ENCODE measurements around the gene P2RX3. TPM values are rescaled to one million over a fixed set of nuclear protein-coding genes. Genes with fewer than 3 reads are reported as not detected.

P2RX3 gene
- total and polyA plus RNA-seq, 2 experiments from 2014 or later, result 0.15 to 0.35 TPM

DNA sequence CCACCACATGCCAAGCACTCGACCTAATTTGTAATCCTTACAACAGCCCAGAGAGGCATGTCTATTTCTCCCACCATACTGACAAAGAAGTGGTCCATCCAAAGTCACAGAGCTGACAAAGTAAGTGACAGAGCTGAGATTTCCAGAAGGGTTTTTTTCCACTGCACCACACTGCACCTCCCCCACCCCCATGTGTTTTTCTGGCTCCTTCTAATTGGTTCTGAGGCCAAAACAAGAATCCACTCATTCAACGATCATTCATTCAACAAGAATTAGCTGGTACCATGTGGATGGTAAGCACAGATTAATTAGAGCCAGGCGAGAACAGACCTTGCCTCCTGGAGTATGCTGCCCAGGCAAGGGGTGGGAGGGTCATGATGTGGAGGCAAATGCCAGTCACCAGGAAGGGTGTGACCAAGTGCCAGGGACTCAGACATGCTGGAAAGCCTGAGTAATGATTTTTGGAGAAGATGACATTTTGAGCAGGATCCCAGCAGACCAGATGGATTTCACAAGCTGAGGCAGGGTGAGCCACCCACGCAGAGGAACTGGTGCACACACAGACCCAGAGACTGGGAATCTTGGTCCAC lies 67.2 kb downstream of the P2RX3 start:
- peaks cover 32% of the 10 kb centered on the region for H3K36me3 Mint-ChIP-seq (ENCODE audit: low read depth)
- Histone ChIP-seq H3K79me2 (replicated peaks; ENCODE audit: insufficient read depth) (no peaks in the 10 kb centered on the region), H3K4me1 (ENCODE audit: insufficient read depth) (no peaks in the 10 kb centered on the region), H3K27ac (ENCODE audit: low read depth) (no peak overlapping the region), H3F3A (replicated peaks; ENCODE audit: low read depth) (no peaks in the 10 kb centered on the region), H3K9me2 (ENCODE audit: insufficient read depth) (no peaks in the 10 kb centered on the region), H3K36me3 (ENCODE audit: insufficient read depth) (peaks cover 3% of the 10 kb centered on the region; the same call in 1 of the 2 replicates), H4K20me1 (replicated peaks; ENCODE audit: insufficient read depth) (peaks cover 2% of the 10 kb centered on the region; the same call in 1 of the 2 replicates), H3K4me3 (no peak overlapping the region), H3K4me2 (no peak overlapping the region), H3K27me3 (ENCODE audit: insufficient read depth) (no peaks in the 10 kb centered on the region), H2AFZ (no peak overlapping the region)
- DNase-seq (ENCODE audit: low spot score) (no peak), ATAC-seq (no peak)
- no peaks in the 10 kb centered on the region for H3K4me1 Mint-ChIP-seq
- H3K9me3 Mint-ChIP-seq, result no peaks in the 10 kb centered on the region
- H3K27me3 Mint-ChIP-seq (ENCODE audit: insufficient read depth, low read depth, poor library complexity), result peaks cover 8% of the 10 kb centered on the region
- no peak overlapping the region for H3K4me3 Mint-ChIP-seq
- H3K27ac Mint-ChIP-seq, result no peak overlapping the region
- TF ChIP-seq, protein P1, sequence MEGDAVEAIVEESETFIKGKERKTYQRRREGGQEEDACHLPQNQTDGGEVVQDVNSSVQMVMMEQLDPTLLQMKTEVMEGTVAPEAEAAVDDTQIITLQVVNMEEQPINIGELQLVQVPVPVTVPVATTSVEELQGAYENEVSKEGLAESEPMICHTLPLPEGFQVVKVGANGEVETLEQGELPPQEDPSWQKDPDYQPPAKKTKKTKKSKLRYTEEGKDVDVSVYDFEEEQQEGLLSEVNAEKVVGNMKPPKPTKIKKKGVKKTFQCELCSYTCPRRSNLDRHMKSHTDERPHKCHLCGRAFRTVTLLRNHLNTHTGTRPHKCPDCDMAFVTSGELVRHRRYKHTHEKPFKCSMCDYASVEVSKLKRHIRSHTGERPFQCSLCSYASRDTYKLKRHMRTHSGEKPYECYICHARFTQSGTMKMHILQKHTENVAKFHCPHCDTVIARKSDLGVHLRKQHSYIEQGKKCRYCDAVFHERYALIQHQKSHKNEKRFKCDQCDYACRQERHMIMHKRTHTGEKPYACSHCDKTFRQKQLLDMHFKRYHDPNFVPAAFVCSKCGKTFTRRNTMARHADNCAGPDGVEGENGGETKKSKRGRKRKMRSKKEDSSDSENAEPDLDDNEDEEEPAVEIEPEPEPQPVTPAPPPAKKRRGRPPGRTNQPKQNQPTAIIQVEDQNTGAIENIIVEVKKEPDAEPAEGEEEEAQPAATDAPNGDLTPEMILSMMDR (conservative IDR thresholded peaks at IDR 0.05; ENCODE audit: low read depth in 2 of 2), result no peak
- TF ChIP-seq EZH2phosphoT487 (IDR thresholded peaks at IDR 0.05; ENCODE audit: unreplicated experiment) (no peak), ZNF331 (CRISPR knock-in tag; IDR thresholded peaks at IDR 0.05; ENCODE audit: low read depth) (no peak), ZNF114 (CRISPR knock-in tag; IDR thresholded peaks at IDR 0.05) (no peak), STAT1 (IDR thresholded peaks at IDR 0.05; ENCODE audit: unreplicated experiment) (no peak)
- TF ChIP-seq, protein P2, sequence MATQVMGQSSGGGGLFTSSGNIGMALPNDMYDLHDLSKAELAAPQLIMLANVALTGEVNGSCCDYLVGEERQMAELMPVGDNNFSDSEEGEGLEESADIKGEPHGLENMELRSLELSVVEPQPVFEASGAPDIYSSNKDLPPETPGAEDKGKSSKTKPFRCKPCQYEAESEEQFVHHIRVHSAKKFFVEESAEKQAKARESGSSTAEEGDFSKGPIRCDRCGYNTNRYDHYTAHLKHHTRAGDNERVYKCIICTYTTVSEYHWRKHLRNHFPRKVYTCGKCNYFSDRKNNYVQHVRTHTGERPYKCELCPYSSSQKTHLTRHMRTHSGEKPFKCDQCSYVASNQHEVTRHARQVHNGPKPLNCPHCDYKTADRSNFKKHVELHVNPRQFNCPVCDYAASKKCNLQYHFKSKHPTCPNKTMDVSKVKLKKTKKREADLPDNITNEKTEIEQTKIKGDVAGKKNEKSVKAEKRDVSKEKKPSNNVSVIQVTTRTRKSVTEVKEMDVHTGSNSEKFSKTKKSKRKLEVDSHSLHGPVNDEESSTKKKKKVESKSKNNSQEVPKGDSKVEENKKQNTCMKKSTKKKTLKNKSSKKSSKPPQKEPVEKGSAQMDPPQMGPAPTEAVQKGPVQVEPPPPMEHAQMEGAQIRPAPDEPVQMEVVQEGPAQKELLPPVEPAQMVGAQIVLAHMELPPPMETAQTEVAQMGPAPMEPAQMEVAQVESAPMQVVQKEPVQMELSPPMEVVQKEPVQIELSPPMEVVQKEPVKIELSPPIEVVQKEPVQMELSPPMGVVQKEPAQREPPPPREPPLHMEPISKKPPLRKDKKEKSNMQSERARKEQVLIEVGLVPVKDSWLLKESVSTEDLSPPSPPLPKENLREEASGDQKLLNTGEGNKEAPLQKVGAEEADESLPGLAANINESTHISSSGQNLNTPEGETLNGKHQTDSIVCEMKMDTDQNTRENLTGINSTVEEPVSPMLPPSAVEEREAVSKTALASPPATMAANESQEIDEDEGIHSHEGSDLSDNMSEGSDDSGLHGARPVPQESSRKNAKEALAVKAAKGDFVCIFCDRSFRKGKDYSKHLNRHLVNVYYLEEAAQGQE (IDR thresholded peaks at IDR 0.05; ENCODE audit: unreplicated experiment), result no peak

DNA sequence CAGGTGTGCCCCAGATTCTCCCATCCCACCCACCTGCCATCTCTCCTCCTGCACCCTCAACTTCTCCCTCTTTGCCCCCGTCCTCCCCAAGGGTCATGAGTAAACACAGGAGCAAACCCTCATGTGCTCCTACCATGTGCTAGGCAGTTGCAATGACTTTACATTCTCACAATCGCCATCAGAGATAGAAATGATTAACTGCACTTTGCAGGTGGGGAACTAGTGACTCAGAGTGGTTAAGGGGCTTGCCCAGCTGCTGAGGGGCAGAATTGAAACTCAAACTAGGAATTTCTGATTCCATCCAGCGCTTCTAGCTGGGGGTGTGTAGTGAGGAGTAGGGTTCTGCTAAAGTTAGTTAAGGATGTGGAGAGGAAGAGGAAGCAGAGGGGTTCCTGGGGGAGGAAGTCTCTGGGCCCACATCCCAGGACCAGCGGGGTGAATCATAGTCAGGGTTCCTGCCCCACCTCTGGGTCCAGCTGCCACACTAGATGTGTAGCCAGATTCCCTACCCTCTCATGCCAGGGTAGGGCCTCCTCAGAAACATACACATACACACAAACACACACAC lies 68.3 kb downstream of the P2RX3 start:
- H3K4me1 Mint-ChIP-seq, result no peaks in the 10 kb centered on the region
- TF ChIP-seq POLR2AphosphoS5 (IDR thresholded peaks at IDR 0.05; ENCODE audit: low read depth) (no peak), ZNF114 (CRISPR knock-in tag; IDR thresholded peaks at IDR 0.05) (no peak), ZNF331 (CRISPR knock-in tag; IDR thresholded peaks at IDR 0.05; ENCODE audit: low read depth) (no peak), EZH2phosphoT487 (IDR thresholded peaks at IDR 0.05; ENCODE audit: unreplicated experiment) (no peak)
- TF ChIP-seq, protein P3, sequence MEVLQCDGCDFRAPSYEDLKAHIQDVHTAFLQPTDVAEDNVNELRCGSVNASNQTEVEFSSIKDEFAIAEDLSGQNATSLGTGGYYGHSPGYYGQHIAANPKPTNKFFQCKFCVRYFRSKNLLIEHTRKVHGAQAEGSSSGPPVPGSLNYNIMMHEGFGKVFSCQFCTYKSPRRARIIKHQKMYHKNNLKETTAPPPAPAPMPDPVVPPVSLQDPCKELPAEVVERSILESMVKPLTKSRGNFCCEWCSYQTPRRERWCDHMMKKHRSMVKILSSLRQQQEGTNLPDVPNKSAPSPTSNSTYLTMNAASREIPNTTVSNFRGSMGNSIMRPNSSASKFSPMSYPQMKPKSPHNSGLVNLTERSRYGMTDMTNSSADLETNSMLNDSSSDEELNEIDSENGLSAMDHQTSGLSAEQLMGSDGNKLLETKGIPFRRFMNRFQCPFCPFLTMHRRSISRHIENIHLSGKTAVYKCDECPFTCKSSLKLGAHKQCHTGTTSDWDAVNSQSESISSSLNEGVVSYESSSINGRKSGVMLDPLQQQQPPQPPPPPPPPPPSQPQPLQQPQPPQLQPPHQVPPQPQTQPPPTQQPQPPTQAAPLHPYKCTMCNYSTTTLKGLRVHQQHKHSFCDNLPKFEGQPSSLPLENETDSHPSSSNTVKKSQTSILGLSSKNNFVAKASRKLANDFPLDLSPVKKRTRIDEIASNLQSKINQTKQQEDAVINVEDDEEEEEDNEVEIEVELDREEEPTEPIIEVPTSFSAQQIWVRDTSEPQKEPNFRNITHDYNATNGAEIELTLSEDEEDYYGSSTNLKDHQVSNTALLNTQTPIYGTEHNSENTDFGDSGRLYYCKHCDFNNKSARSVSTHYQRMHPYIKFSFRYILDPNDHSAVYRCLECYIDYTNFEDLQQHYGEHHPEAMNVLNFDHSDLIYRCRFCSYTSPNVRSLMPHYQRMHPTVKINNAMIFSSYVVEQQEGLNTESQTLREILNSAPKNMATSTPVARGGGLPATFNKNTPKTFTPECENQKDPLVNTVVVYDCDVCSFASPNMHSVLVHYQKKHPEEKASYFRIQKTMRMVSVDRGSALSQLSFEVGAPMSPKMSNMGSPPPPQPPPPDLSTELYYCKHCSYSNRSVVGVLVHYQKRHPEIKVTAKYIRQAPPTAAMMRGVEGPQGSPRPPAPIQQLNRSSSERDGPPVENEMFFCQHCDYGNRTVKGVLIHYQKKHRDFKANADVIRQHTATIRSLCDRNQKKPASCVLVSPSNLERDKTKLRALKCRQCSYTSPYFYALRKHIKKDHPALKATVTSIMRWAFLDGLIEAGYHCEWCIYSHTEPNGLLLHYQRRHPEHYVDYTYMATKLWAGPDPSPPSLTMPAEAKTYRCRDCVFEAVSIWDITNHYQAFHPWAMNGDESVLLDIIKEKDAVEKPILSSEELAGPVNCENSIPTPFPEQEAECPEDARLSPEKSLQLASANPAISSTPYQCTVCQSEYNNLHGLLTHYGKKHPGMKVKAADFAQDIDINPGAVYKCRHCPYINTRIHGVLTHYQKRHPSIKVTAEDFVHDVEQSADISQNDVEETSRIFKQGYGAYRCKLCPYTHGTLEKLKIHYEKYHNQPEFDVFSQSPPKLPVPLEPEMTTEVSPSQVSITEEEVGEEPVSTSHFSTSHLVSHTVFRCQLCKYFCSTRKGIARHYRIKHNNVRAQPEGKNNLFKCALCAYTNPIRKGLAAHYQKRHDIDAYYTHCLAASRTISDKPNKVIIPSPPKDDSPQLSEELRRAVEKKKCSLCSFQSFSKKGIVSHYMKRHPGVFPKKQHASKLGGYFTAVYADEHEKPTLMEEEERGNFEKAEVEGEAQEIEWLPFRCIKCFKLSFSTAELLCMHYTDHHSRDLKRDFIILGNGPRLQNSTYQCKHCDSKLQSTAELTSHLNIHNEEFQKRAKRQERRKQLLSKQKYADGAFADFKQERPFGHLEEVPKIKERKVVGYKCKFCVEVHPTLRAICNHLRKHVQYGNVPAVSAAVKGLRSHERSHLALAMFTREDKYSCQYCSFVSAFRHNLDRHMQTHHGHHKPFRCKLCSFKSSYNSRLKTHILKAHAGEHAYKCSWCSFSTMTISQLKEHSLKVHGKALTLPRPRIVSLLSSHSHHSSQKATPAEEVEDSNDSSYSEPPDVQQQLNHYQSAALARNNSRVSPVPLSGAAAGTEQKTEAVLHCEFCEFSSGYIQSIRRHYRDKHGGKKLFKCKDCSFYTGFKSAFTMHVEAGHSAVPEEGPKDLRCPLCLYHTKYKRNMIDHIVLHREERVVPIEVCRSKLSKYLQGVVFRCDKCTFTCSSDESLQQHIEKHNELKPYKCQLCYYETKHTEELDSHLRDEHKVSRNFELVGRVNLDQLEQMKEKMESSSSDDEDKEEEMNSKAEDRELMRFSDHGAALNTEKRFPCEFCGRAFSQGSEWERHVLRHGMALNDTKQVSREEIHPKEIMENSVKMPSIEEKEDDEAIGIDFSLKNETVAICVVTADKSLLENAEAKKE (CRISPR knock-in tag; IDR thresholded peaks at IDR 0.05), result no peak

More for the DNA sequence above, 68.3 kb downstream of the P2RX3 start:
- Mint-ChIP-seq H3K9me3 (no peaks in the 10 kb centered on the region), H3K4me3 (no peak overlapping the region), H3K36me3 (ENCODE audit: low read depth) (peaks cover 38% of the 10 kb centered on the region), H3K27me3 (ENCODE audit: insufficient read depth, low read depth, poor library complexity) (peaks cover 8% of the 10 kb centered on the region), H3K27ac (no peak overlapping the region; the same call in 1 of the 2 replicates)
- Histone ChIP-seq H3K27me3 (ENCODE audit: insufficient read depth) (no peaks in the 10 kb centered on the region), H3K79me2 (replicated peaks; ENCODE audit: insufficient read depth) (no peaks in the 10 kb centered on the region), H4K20me1 (replicated peaks; ENCODE audit: insufficient read depth) (peaks cover 4% of the 10 kb centered on the region), H3K4me3 (no peak overlapping the region), H3K36me3 (ENCODE audit: insufficient read depth) (peaks cover 12% of the 10 kb centered on the region), H3F3A (replicated peaks; ENCODE audit: low read depth) (no peaks in the 10 kb centered on the region), H3K4me2 (no peak overlapping the region), H2AFZ (no peak overlapping the region), H3K27ac (ENCODE audit: low read depth) (no peak overlapping the region), H3K4me1 (ENCODE audit: insufficient read depth) (no peaks in the 10 kb centered on the region), H3K9me2 (ENCODE audit: insufficient read depth) (no peaks in the 10 kb centered on the region)
- DNase-seq (ENCODE audit: low spot score) (no peak), ATAC-seq (no peak)
